ENCODE data around the gene PSG7.
"Not testable (repeated sequence)": the region's sequence is repeated elsewhere in the genome, so short reads cannot be mapped to it uniquely, and the experiment has no call there.

Gene PSG7

GRCh38 chr19:42874136-42874535 lies 62.9 kb downstream of the PSG7 start:
- H3K36me3 ChIP-seq (ENCODE audit: insufficient read depth, low read length); H3K4me3 ChIP-seq; H3K27ac ChIP-seq; H3K9me3 ChIP-seq (ENCODE audit: low read depth, low read length); DNase-seq (ENCODE audit: low read depth, low spot score); H3K9ac ChIP-seq (ENCODE audit: insufficient read length): not testable (repeated sequence)

All from SK-N-MC (cell line).